Hepatocyte (in vitro differentiated cells): ENCODE data around the gene PRRT4. TPM values are rescaled to one million over a fixed set of nuclear protein-coding genes. Genes with fewer than 3 reads are reported as not detected.
A peak's percentile ranks its signal among the peaks of the same experiment; 100 is the strongest.

Experiments used
- DNase-seq: peaks from one replicate; pipeline ENCODE4 v3.0.0-alpha.2; 2016; ENCODE audit warnings: low spot score
- H2AFZ ChIP-seq: fragments of 200-600 bp; sonication (generic); 2 replicates; pipeline ENCODE4 v1.6.0; 2016; ENCODE audit warnings: antibody characterized with exemption, mild to moderate bottlenecking
- H3K27ac ChIP-seq: fragments of 200-600 bp; sonication (generic); 2 replicates; pipeline ENCODE4 v1.5.1; 2016; ENCODE audit warnings: mild to moderate bottlenecking
- H3K27me3 ChIP-seq: fragments of 200-600 bp; sonication (generic); 2 replicates; pipeline ENCODE4 v1.6.1; 2016
- H3K36me3 ChIP-seq: fragments of 200-600 bp; sonication (generic); replicated peaks from 2 replicates; pipeline ENCODE4 v1.5.1; 2016; ENCODE audit warnings: low read depth; ENCODE audit not compliant: insufficient read depth
- H3K4me1 ChIP-seq: fragments of 200-600 bp; sonication (generic); 2 replicates; pipeline ENCODE4 v1.5.1; 2016; ENCODE audit warnings: mild to moderate bottlenecking, moderate library complexity; ENCODE audit not compliant: insufficient read depth
- H3K4me2 ChIP-seq: fragments of 200-600 bp; sonication (generic); 2 replicates; pipeline ENCODE4 v1.6.0; 2016
- H3K4me3 ChIP-seq: fragments of 200-600 bp; sonication (generic); 2 replicates; pipeline ENCODE4 v1.5.1; 2016; ENCODE audit warnings: mild to moderate bottlenecking
- H3K79me2 ChIP-seq: fragments of 200-600 bp; sonication (generic); 2 replicates; pipeline ENCODE4 v1.6.0; 2017; ENCODE audit warnings: mild to moderate bottlenecking
- H3K9me2 ChIP-seq: fragments of 200-600 bp; sonication (generic); replicated peaks from 2 replicates; pipeline ENCODE4 v1.6.0; 2017; ENCODE audit warnings: mild to moderate bottlenecking; ENCODE audit not compliant: insufficient read depth
- H3K9me3 ChIP-seq: fragments of 200-600 bp; sonication (generic); 2 replicates; pipeline ENCODE4 v1.5.1; 2016; ENCODE audit warnings: low read depth, mild to moderate bottlenecking
- H4K20me1 ChIP-seq: fragments of 200-600 bp; sonication (generic); 2 replicates; pipeline ENCODE4 v1.6.0; 2016; ENCODE audit warnings: mild to moderate bottlenecking; ENCODE audit not compliant: insufficient read depth, poor library complexity, severe bottlenecking
- EZH2 ChIP-seq: fragments of 200-600 bp; sonication (generic); IDR thresholded peaks from 2 replicates; pipeline ENCODE4 v1.6.1; 2016; ENCODE audit warnings: antibody characterized with exemption, mild to moderate bottlenecking, borderline replicate concordance
- EZH2phosphoT487 ChIP-seq: fragments of 200-600 bp; sonication (generic); IDR thresholded peaks from one replicate; pipeline ENCODE4 v1.6.1; 2018; ENCODE audit warnings: antibody characterized with exemption, mild to moderate bottlenecking, low read depth, moderate library complexity; ENCODE audit not compliant: unreplicated experiment, severe bottlenecking
- WGBS: methylation state at CpG from one replicate; pipeline ENCODE4 v1.1.6; 2016; ENCODE audit warnings: low lambda C conversion rate; ENCODE audit errors: missing lambda C conversion rate; 5-methylcytosine and 5-hydroxymethylcytosine counted together
- polyA plus RNA-seq: library from polyadenylated mRNA; unstranded; fragments of >200 nt; fragmentation: Nextera tagmentation; extraction: Ambion mirVana; gene quantifications from 2 replicates; pipeline ENCODE4 v1.2.1, GENCODE V29; 2016
- total RNA-seq: library from RNA; depleted of rRNA; stranded (reverse); fragments of >200 nt; gene quantifications from 2 replicates; pipeline ENCODE4 v1.2.3, GENCODE V29; 2014
- TF ChIP-seq, protein P1 (sequence below): fragments of 200-600 bp; sonication (generic); IDR thresholded peaks from 2 replicates; pipeline ENCODE4 v1.5.1; 2016; ENCODE audit warnings: antibody characterized with exemption, mild to moderate bottlenecking; ENCODE audit not compliant: poor library complexity

Gene PRRT4
- total and polyA plus RNA-seq, 2 experiments from 2014 or later: 2.2 to 4.1 TPM

DNA sequence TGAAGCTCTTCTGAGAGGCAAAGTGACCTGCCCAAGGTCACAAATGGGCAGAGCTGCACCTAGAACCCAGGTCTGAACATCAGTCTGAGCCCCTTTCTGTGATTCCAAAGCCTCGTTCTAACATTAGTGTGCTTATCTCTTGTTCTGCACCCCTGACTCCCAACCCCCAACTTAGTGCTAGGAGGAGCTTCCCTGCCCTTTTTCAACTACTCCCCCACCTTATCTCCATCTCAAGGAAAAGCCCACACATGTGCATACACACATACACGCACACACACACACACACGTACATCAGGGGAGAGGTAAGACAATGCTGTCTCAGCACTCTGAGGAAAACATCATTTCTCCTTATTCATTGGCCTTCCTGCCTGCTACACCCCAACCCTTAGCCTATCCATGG is 8.3 kb downstream of the PRRT4 start:
- no peak for DNase-seq
- no peak overlapping the region for H3K4me2 ChIP-seq
- H4K20me1 ChIP-seq: no peaks in the 10 kb centered on the region
- H2AFZ ChIP-seq: no peak overlapping the region
- TF ChIP-seq EZH2 (no peak), EZH2phosphoT487 (no peak)
- TF ChIP-seq, protein P1, sequence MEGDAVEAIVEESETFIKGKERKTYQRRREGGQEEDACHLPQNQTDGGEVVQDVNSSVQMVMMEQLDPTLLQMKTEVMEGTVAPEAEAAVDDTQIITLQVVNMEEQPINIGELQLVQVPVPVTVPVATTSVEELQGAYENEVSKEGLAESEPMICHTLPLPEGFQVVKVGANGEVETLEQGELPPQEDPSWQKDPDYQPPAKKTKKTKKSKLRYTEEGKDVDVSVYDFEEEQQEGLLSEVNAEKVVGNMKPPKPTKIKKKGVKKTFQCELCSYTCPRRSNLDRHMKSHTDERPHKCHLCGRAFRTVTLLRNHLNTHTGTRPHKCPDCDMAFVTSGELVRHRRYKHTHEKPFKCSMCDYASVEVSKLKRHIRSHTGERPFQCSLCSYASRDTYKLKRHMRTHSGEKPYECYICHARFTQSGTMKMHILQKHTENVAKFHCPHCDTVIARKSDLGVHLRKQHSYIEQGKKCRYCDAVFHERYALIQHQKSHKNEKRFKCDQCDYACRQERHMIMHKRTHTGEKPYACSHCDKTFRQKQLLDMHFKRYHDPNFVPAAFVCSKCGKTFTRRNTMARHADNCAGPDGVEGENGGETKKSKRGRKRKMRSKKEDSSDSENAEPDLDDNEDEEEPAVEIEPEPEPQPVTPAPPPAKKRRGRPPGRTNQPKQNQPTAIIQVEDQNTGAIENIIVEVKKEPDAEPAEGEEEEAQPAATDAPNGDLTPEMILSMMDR: no peak
- no peaks in the 10 kb centered on the region for H3K9me2 ChIP-seq
- whole genome bisulfite sequencing: 76% methylated on average over 3 of the region's 3 CpGs
- peaks cover 51% of the 10 kb centered on the region for H3K27me3 ChIP-seq
- no peaks in the 10 kb centered on the region for H3K9me3 ChIP-seq
- no peak overlapping the region for H3K27ac ChIP-seq
- no peaks in the 10 kb centered on the region for H3K4me1 ChIP-seq
- H3K79me2 ChIP-seq: no peaks in the 10 kb centered on the region
- H3K4me3 ChIP-seq: no peak overlapping the region
- no peaks in the 10 kb centered on the region for H3K36me3 ChIP-seq

DNA sequence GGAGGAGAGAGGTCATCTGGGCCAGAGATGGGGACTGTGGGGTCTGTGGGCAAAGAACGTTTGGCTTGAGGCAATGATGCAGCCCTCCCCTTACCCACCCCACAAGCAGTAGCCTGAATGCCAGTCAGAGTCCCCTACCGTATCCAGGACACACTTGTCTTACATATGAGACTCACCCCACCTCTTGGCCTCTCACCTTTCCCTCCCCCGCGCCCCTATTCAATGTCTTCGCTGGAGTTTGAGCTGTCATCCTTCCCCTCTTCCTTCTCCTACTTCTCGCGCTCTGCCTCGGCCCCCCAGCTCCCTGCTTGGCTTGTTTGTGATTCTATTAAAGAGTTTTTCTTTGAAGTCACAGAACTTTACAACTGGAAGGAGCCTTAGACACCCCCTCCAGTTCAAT is 8.9 kb downstream of the PRRT4 start:
- no peak overlapping the region for H3K4me2 ChIP-seq

DNA sequence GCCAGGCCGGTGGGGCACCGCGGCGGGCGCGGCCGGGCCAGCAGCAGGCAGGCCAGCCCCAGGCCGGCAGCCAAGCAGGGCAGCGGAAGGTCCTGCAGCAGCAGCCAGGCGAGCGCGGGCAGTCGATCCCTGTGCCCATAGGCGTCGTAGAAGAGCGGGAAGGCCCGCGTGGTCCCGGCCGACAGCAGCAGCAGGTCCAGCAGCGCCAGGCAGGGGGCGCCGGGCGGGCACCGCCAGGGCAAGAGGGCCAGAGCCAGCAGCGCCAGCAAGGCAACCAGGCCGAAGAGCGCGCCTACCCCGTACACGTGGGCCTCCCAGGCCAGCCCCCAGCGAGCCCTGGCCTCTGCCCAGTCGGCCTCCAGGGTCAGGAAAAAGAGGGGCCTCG is 9.3 kb downstream of the PRRT4 start:
- WGBS: 36% methylated on average over 19 of the region's 34 CpGs
- no peak overlapping the region for H3K27ac ChIP-seq
- H3K36me3 ChIP-seq: no peaks in the 10 kb centered on the region
- no peaks in the 10 kb centered on the region for H4K20me1 ChIP-seq
- no peak overlapping the region for H2AFZ ChIP-seq
- H3K4me1 ChIP-seq: no peaks in the 10 kb centered on the region
- no peak overlapping the region for H3K4me3 ChIP-seq
- H3K27me3 ChIP-seq: peaks cover 51% of the 10 kb centered on the region
- DNase-seq: peak; percentile 63
- no peak for TF ChIP-seq EZH2phosphoT487
- TF ChIP-seq EZH2: peak; percentile 14
- TF ChIP-seq, protein P1: peak; percentile 40
- no peaks in the 10 kb centered on the region for H3K9me3 ChIP-seq
- no peaks in the 10 kb centered on the region for H3K9me2 ChIP-seq
- H3K79me2 ChIP-seq: no peaks in the 10 kb centered on the region
- no peak overlapping the region for H3K4me2 ChIP-seq

More for the DNA sequence above, 8.9 kb downstream of the PRRT4 start:
- peaks cover 51% of the 10 kb centered on the region for H3K27me3 ChIP-seq
- no peaks in the 10 kb centered on the region for H3K4me1 ChIP-seq
- no peaks in the 10 kb centered on the region for H3K79me2 ChIP-seq
- DNase-seq: no peak
- TF ChIP-seq EZH2: no peak
- TF ChIP-seq, protein P1: no peak
- TF ChIP-seq EZH2phosphoT487: no peak
- no peaks in the 10 kb centered on the region for H4K20me1 ChIP-seq
- no peaks in the 10 kb centered on the region for H3K9me2 ChIP-seq
- no peaks in the 10 kb centered on the region for H3K9me3 ChIP-seq
- H3K4me3 ChIP-seq: no peak overlapping the region
- H2AFZ ChIP-seq: no peak overlapping the region
- WGBS: 75% methylated on average over 8 of the region's 8 CpGs
- H3K27ac ChIP-seq: no peak overlapping the region
- no peaks in the 10 kb centered on the region for H3K36me3 ChIP-seq
